ENCODE measurements around the gene RPAP3. TPM values are rescaled to one million over a fixed set of nuclear protein-coding genes. Genes with fewer than 3 reads are reported as not detected.

Gene RPAP3
- total RNA-seq = 7.5 and 12.1 TPM in 2 replicates

GRCh38 chr12:47705566-47706425 lies at the start of gene RPAP3:
Gene RPAP3, minus strand, starts transcription at chr12:47706030. Its CDS starts 3,190 bp downstream, at chr12:47702840.

DNA sequence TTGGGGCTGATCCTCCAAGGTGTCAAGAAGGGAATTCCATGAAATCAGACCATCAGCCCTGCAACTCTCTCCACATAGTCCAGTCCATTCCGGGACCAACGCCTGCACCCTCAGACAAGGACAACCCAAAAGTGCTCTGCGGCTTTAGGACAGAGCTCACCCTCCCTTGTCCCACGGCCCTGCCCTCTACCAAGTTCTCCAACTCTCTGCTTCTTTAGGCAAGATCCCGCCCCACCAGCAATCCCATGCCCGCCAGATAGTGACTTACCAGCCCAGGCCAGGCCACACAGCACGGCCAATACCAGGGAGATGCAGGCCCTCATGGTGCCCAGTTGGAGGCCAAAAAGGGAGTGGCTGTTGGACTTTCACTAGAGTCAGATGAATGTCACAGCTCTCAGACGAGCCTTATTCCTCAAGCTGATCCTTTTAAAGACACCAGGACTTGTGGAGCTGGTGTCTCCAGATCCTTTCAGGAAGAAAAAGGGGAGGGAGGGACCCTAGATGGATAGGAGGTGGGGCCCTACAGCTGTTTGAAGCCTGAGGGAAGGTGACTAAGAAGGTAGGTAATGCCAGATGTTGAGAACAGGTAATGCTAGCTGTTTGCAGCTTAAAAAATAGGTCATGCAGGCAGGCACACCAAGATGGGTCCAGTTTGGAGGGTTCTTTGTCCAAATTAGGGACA lies 19.4 kb upstream of the RPAP3 start, which contains the start of gene ENDOU:
TSS of gene ENDOU (minus strand) at position 400 of the 682 bp plus-strand sequence. CDS start at position 323, 77 bp downstream.

Other genes starting within 250 kb of the RPAP3 start
- gene ENDOU, start 19.5 kb upstream of the RPAP3 start, total RNA-seq = under 0.01 and 0.11 TPM in 2 replicates
- gene RAPGEF3, start 52.9 kb upstream of the RPAP3 start, total RNA-seq = 8.3 and 11.0 TPM in 2 replicates
- 8.0 and 10.1 TPM in 2 replicates for gene SLC48A1, start 67.2 kb upstream of the RPAP3 start, total RNA-seq
- 28.4 and 30.4 TPM in 2 replicates for gene HDAC7, start 113.9 kb upstream of the RPAP3 start, total RNA-seq
- gene VDR, start 199.0 kb upstream of the RPAP3 start, total RNA-seq = under 0.01 and 0.11 TPM in 2 replicates

Data from dermis lymphatic vessel endothelial cell (primary cell).